Islet precursor cell (in vitro differentiated cells): Measurements from ENCODE around the gene FN3K.

Experiments
- DNase-seq: peaks from one replicate; pipeline ENCODE4 v3.0.0-alpha.2; 2018

The FN3K gene

DNA sequence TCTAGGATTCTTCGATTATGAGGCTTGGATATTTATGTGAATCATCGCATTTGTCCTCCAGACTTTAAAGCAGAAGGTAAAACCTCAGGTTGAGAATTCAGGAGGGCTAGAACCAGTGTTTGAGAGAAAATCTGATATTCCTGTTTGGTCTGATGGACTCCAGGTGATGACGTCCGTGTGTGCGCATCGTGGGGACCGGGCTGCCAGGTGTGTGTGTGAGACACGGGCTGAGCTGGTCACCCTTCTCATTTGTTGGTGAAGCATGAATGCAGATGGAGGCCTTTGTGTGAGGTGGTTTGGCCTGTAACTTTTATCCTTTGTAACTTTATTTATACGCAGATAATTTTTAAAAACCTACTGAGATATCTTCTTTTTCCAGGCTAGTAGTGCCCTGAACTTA is 61.6 kb downstream of the FN3K start:
- DNase-seq: no peak

DNA sequence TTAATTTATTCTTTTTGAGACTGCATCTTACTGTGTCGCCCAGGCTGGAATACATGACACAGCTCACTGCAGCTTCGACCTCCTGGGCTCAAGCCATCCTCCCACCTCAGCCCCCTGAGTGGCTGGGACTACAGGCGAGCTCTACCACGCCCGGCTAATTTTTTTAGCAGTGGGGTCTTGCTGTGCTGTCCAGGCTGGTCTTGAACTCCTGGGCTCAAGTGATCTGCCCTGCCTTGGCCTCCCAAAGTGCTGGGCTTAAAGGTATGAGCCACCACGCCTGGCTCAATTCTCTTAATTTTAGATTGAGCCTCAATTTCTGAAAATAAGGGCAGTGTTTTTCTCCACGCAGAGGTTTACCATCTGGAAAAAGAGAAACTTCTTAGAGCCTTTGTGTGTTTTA is 63.3 kb downstream of the FN3K start:
- no peak for DNase-seq

DNA sequence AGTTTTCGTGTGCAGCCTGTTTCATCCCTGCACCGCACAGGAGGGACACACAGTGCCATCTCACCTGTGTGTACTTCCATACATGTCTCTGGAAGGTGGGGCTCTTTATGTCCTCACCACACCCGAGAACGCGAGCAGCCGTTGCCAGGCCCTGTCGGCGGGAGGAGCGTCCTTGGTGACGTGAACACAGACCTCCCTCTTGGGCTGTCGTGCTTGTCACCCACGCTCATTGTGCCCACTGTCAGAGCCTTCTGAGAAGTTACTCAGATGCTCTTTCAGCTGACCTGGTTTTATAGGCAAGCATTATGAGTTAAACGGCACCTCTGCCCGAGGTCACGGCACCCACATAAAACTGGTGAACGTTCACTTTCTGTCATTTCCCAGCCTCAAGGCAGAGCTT is 64.2 kb downstream of the FN3K start:
- no peak for DNase-seq
